ENCODE measurements around the gene TESK2.
A peak's percentile ranks its signal among the peaks of the same experiment; 100 is the strongest.
"Not testable (repeated sequence)": the region's sequence is repeated elsewhere in the genome, so short reads cannot be mapped to it uniquely, and the experiment has no call there.

Gene TESK2

DNA sequence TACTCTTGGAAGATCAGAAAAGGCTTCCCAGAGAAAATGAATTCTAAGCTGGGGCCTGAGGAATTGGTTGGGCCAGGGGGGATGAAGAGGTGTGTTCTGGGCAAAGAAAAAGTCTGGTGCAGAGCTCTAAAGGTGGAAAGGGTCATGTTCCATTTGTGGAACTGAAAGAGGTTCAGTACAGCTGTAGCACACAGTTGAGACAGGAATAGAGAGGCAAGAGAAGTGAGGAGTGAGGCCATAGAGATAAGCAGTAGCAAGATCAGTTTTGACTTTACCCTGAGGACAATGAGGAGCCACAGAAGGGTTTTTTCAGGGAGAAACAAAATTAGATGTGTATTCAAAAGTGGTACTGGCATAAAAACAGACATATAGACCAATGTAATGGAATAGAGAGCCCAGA, 120.4 kb downstream of the TESK2 start:
- H3K4me3 ChIP-seq (ENCODE audit: low read depth, low read length), result no peak overlapping the region
- no peak for DNase-seq (ENCODE audit: low read depth, low spot score)
- ChIA-PET CTCF (interaction anchor here (1.7 to 2.5 kb wide), 2 partner anchors 10 to 123 kb away, joined by 5 to 9 read pairs; no protein-coding TSS in a partner anchor), POLR2A (no interaction called here)
- no peak for TF ChIP-seq CTCF (IDR thresholded peaks at IDR 0.05; ENCODE audit: insufficient read depth, low read length, missing control alignments)

- DNase-seq (ENCODE audit: low read depth, low spot score), result no peak
- CTCF ChIA-PET, result interaction anchor here (0.8 to 2.5 kb wide), 4 partner anchors 9 to 130 kb away, joined by 3 to 8 read pairs (median 4); no protein-coding TSS in a partner anchor
- H3K4me3 ChIP-seq (ENCODE audit: low read depth, low read length), result no peak overlapping the region
- POLR2A ChIA-PET, result no interaction called here
- no peak for TF ChIP-seq CTCF (IDR thresholded peaks at IDR 0.05; ENCODE audit: insufficient read depth, low read length, missing control alignments)
These were observed 125.9 kb downstream of the TESK2 start for GRCh38 chr1:45365051-45365450.

GRCh38 chr1:45364294-45364693, 126.7 kb downstream of the TESK2 start:
- POLR2A ChIA-PET, result no interaction called here

GRCh38 chr1:45360981-45361380, 130.0 kb downstream of the TESK2 start:
- ChIA-PET POLR2A (interaction anchor here (0.8 to 1.3 kb wide), 3 partner anchors 130 to 224 kb away, joined by 3 to 4 read pairs (median 4); partner anchors contain the start of genes PRDX1 and TESK2), CTCF (interaction anchor here (1.0 to 16.3 kb wide), 11 partner anchors 9 to 349 kb away, joined by 3 to 418 read pairs (median 23); partner anchors contain the start of genes CCDC163, HECTD3, MMACHC and TESK2)
- DNase-seq (ENCODE audit: low read depth, low spot score); H3K4me3 ChIP-seq (ENCODE audit: low read depth, low read length): not testable (repeated sequence)

More at GRCh38 chr1:45364294-45364693, 126.7 kb downstream of the TESK2 start:
- TF ChIP-seq CTCF (IDR thresholded peaks at IDR 0.05; ENCODE audit: insufficient read depth, low read length, missing control alignments), result no peak
- no peak overlapping the region for H3K4me3 ChIP-seq (ENCODE audit: low read depth, low read length)
- CTCF ChIA-PET, result interaction anchor here (0.8 to 2.5 kb wide), 4 partner anchors 10 to 131 kb away, joined by 3 to 8 read pairs (median 5); no protein-coding TSS in a partner anchor
- DNase-seq (ENCODE audit: low read depth, low spot score), result no peak

DNA sequence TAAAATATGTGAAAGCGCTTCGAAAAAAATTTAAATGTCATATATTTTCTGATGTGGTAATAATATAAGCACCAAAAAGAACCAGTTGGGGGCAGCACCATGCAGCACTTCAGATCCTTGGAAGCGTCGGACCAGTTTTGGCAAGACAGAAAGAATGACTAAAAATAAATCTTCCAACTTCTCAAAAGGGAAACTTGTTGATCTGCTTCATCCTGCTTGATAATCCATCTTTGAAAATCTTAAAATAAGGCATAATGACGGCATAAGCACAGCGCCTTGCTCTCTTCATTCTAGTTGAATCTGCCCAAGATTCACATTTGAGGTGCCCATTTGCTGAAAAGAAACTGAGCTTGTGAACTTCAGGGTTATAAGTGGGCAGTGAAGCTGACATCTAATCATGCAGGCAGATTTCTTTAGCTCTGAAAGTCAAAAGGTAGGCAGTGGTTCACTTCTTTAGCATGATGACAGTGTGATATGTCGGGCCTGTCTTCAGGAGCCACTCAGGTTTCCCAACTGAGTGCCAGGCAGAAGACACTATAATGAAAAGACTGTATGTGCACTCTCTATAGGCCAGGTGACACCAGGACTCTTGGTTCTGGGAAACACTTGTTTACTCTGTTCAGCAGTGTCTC, 131.0 kb downstream of the TESK2 start:
- DNase-seq (ENCODE audit: low read depth, low spot score), result no peak
- H3K4me3 ChIP-seq (ENCODE audit: low read depth, low read length), result no peak overlapping the region
- ChIA-PET POLR2A (interaction anchor here (0.8 to 1.5 kb wide), 3 partner anchors 133 to 225 kb away, joined by 3 to 4 read pairs (median 4); partner anchors contain the start of gene PRDX1), CTCF (interaction anchor here (0.6 to 16.3 kb wide), 21 partner anchors 10 to 348 kb away, joined by 3 to 418 read pairs (median 5); partner anchors contain the start of genes CCDC163, HECTD3, MMACHC and MUTYH)
- peak; percentile 49 for TF ChIP-seq CTCF (IDR thresholded peaks at IDR 0.05; ENCODE audit: insufficient read depth, low read length, missing control alignments)

GRCh38 chr1:45356186-45356585, 134.8 kb downstream of the TESK2 start:
- TF ChIP-seq CTCF (IDR thresholded peaks at IDR 0.05; ENCODE audit: insufficient read depth, low read length, missing control alignments), result no peak
- no peak for DNase-seq (ENCODE audit: low read depth, low spot score)
- POLR2A ChIA-PET, result no interaction called here
- CTCF ChIA-PET, result interaction anchor here (1.0 to 16.3 kb wide), 3 partner anchors 53 to 213 kb away, joined by 3 to 418 read pairs (median 4); partner anchors contain the start of gene TESK2
- H3K4me3 ChIP-seq (ENCODE audit: low read depth, low read length), result no peak overlapping the region

Measured in AG04449 (cell line).